Mesendoderm (in vitro differentiated cells): ENCODE measurements around the gene ACSL5.

Experiments used
- DNase-seq: peaks from one replicate; pipeline ENCODE4 v3.0.0; 2013
- H2AK5ac ChIP-seq: 2 replicates; pipeline ENCODE4 v1.6.1; 2013; ENCODE audit warnings: low read length, inconsistent platforms
- H2BK120ac ChIP-seq: 2 replicates; pipeline ENCODE4 v1.6.1; 2013; ENCODE audit warnings: low read depth, mild to moderate bottlenecking, low read length, moderate library complexity, mixed read lengths
- H2BK15ac ChIP-seq: replicated peaks from 2 replicates; pipeline ENCODE4 v1.6.1; 2013; ENCODE audit warnings: low read depth, mild to moderate bottlenecking, moderate library complexity
- H2BK5ac ChIP-seq: 2 replicates; pipeline ENCODE4 v1.6.1; 2013; ENCODE audit warnings: low read length, inconsistent platforms
- H3K18ac ChIP-seq: 2 replicates; pipeline ENCODE4 v1.6.1; 2013; ENCODE audit warnings: mild to moderate bottlenecking, low read length, mixed read lengths
- H3K23ac ChIP-seq: one replicate; pipeline ENCODE4 v1.6.1; 2013; ENCODE audit warnings: low read length
- H3K27ac ChIP-seq: 2 replicates; pipeline ENCODE4 v1.5.1; 2013; ENCODE audit warnings: low read depth, mild to moderate bottlenecking, inconsistent platforms, low read length, moderate library complexity
- H3K27me3 ChIP-seq: 2 replicates; pipeline ENCODE4 v1.6.1; 2013; ENCODE audit warnings: low read length, control low read depth, mild to moderate bottlenecking, inconsistent platforms; ENCODE audit not compliant: insufficient read depth, poor library complexity
- H3K36me3 ChIP-seq: 2 replicates; pipeline ENCODE4 v1.6.1; 2013; ENCODE audit warnings: low read length, inconsistent platforms; ENCODE audit not compliant: control insufficient read depth, insufficient read depth
- H3K4ac ChIP-seq: one replicate; pipeline ENCODE4 v1.6.1; 2013; ENCODE audit warnings: low read depth, mild to moderate bottlenecking, low read length, moderate library complexity
- H3K4me1 ChIP-seq: 2 replicates; pipeline ENCODE4 v1.6.1; 2013; ENCODE audit warnings: low read depth, low read length, inconsistent platforms; ENCODE audit not compliant: control insufficient read depth
- H3K4me2 ChIP-seq: 2 replicates; pipeline ENCODE4 v1.6.1; 2013; ENCODE audit warnings: low read length
- H3K4me3 ChIP-seq: 2 replicates; pipeline ENCODE4 v1.5.1; 2013; ENCODE audit warnings: mild to moderate bottlenecking, low read length
- H3K56ac ChIP-seq: one replicate; pipeline ENCODE4 v1.6.1; 2013; ENCODE audit warnings: low read length
- H3K79me1 ChIP-seq: 2 replicates; pipeline ENCODE4 v1.6.1; 2013; ENCODE audit warnings: low read length, inconsistent platforms
- H3K79me2 ChIP-seq: 2 replicates; pipeline ENCODE4 v1.6.1; 2013; ENCODE audit warnings: mild to moderate bottlenecking, low read length; ENCODE audit not compliant: control insufficient read depth, insufficient read depth
- H3K9ac ChIP-seq: 2 replicates; pipeline ENCODE4 v1.6.1; 2013; ENCODE audit warnings: low read length, inconsistent platforms
- H4K5ac ChIP-seq: one replicate; pipeline ENCODE4 v1.6.1; 2013; ENCODE audit warnings: low read length
- H4K8ac ChIP-seq: one replicate; pipeline ENCODE4 v1.6.1; 2013; ENCODE audit warnings: low read depth, mild to moderate bottlenecking, control low read depth, low read length, moderate library complexity
- WGBS: extraction: QIAGEN DNeasy Blood & Tissue Kit; methylation state at CpG from one replicate; pipeline ENCODE4 v1.1.7; 2013; ENCODE audit warnings: low lambda C conversion rate, missing lambda C conversion rate; ENCODE audit not compliant: insufficient coverage; ENCODE audit errors: extremely low coverage; 5-methylcytosine and 5-hydroxymethylcytosine counted together

Gene ACSL5

DNA sequence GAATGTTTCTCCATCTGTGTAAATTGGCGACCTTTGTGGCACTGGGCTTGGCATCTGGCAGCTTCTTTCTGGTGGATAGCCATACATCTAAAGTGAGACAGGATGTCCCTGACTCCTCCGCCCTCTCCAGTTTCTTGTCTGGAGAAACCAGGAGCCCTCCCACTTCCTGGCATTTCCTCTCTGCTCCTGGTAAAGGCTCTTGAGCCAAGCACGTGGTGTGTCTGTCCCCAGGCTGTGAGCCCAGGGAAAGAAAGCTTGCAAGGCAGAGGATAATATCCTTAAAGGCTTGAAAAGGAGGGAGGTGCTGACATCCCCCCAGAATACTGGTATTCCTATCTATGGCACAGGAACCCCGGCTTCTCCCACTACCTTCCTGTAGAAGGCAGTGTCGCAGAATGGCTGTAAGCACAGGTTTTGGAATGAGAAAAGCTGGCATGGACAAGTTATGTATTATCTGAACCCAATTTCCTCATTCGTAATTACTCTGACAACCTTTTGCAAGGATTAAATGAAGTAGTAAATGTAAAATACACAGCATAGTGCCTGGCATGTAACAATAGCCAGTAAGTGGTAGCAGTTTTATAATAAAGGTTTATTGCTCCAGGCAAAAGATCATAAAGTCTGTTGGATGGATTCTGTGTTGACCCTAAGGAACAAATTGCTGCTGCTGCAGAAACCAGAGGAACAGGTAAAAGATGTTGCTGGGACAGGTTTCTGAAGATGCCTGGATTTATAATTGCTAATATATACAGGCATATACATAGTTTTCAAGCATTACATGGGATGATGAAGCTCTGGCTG lies 11.8 kb upstream of the ACSL5 start:
- Histone ChIP-seq H2BK120ac (no peak overlapping the region), H3K23ac (no peak overlapping the region), H4K8ac (no peak overlapping the region), H2BK15ac (no peak overlapping the region), H3K4ac (no peak overlapping the region), H3K4me3 (no peak overlapping the region), H3K9ac (no peak overlapping the region), H3K36me3 (no peaks in the 10 kb centered on the region), H3K4me1 (no peaks in the 10 kb centered on the region), H2AK5ac (no peak overlapping the region), H3K18ac (no peak overlapping the region), H3K56ac (no peak overlapping the region), H3K27ac (no peak overlapping the region), H3K4me2 (no peak overlapping the region), H4K5ac (no peak overlapping the region), H3K79me1 (no peaks in the 10 kb centered on the region), H2BK5ac (no peak overlapping the region), H3K79me2 (no peaks in the 10 kb centered on the region), H3K27me3 (no peaks in the 10 kb centered on the region)
- DNase-seq, result peak; percentile 78
- no CpG with 5 or more reads among the region's 6 CpGs for WGBS

DNA sequence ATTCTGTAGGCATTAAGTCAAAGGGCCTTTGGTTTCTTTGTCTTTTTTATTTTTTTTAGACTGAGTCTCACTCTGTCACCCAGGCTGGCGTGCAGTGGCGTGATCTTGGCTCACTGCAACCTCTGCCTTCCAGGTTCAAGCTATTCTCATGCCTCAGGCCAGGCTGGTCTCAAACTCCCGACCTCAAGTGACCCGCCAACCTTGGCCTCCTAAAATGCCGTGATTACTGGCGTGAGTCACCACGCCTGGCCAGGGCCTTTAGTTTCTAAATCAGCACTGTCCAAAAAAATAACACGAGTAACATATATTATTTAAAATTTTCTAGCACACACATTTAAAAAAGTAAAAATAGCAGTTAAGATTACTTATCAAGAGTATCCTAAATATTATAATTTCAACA lies 11.1 kb upstream of the ACSL5 start:
- no peak overlapping the region for H3K9ac ChIP-seq
- H2BK5ac ChIP-seq, result no peak overlapping the region
- H2BK15ac ChIP-seq, result no peak overlapping the region
- H3K79me1 ChIP-seq, result no peaks in the 10 kb centered on the region
- H3K27me3 ChIP-seq, result no peaks in the 10 kb centered on the region
- no peaks in the 10 kb centered on the region for H3K79me2 ChIP-seq
- no peak overlapping the region for H3K23ac ChIP-seq
- no peaks in the 10 kb centered on the region for H3K4me1 ChIP-seq
- DNase-seq, result no peak
- no peak overlapping the region for H3K4ac ChIP-seq
- no peak overlapping the region for H2BK120ac ChIP-seq
- H4K8ac ChIP-seq, result no peak overlapping the region
- H3K36me3 ChIP-seq, result no peaks in the 10 kb centered on the region
- H3K56ac ChIP-seq, result no peak overlapping the region
- no peak overlapping the region for H3K4me3 ChIP-seq
- no peak overlapping the region for H3K27ac ChIP-seq
- no peak overlapping the region for H3K18ac ChIP-seq
- no CpG with 5 or more reads among the region's 8 CpGs for WGBS
- no peak overlapping the region for H3K4me2 ChIP-seq
- H4K5ac ChIP-seq, result no peak overlapping the region
- no peak overlapping the region for H2AK5ac ChIP-seq

DNA sequence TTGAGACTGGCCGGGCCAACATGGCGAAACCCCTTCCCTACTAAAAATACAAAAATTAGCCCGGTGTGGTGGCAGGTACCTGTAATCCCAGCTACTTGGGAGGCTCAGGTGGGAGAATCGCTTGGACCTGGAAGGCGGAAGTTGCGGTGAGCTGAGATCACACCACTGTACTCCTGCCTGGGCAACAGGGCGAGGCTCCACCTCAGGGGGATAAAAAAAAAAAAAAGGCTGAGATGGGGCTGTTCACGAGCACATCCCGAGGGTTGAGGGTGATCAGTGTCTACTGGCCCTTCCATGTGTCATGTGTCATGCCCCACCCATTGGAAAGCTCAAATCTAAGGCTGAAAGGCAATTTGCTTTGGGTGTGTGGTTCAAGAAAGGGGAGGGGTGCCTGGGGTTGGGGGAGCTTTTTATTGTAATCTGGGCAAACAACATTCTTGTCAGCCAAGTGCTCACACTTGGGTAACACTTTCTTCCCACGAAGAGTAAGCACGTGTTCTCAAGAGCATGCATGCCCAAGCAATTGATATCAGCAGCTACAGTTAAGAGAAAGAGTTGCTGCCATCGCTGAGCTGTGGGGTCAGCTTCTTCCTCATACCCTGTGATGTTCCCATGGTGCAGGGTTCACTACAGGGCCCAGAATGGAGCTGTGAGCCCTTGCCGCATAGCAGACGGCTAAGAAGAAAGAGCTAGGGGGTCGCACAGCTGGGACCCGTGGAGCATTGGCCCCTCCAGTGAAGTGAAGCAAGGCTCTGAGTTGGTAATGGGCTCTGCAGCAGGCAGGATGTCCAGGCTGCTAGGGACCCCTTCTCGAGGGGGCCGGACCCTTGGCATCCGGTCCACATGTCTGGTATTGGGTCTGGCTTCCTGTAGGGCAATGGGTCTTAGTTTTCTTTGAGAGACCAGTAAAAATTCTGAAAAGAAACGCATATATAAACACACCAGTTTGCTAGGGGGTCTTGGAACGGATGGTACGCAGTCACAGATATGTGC lies 9.9 kb upstream of the ACSL5 start:
- Histone ChIP-seq H3K4me3 (no peak overlapping the region), H3K56ac (no peak overlapping the region), H3K27ac (no peak overlapping the region), H3K27me3 (no peaks in the 10 kb centered on the region), H3K9ac (no peak overlapping the region), H3K79me1 (no peaks in the 10 kb centered on the region), H3K18ac (no peak overlapping the region), H2BK5ac (no peak overlapping the region), H3K23ac (no peak overlapping the region), H3K79me2 (no peaks in the 10 kb centered on the region), H3K4me1 (no peaks in the 10 kb centered on the region), H4K5ac (no peak overlapping the region), H4K8ac (no peak overlapping the region), H3K4ac (no peak overlapping the region), H3K4me2 (no peak overlapping the region), H3K36me3 (no peaks in the 10 kb centered on the region), H2BK15ac (no peak overlapping the region), H2AK5ac (no peak overlapping the region), H2BK120ac (no peak overlapping the region)
- DNase-seq, result no peak
- no CpG with 5 or more reads among the region's 22 CpGs for WGBS

DNA sequence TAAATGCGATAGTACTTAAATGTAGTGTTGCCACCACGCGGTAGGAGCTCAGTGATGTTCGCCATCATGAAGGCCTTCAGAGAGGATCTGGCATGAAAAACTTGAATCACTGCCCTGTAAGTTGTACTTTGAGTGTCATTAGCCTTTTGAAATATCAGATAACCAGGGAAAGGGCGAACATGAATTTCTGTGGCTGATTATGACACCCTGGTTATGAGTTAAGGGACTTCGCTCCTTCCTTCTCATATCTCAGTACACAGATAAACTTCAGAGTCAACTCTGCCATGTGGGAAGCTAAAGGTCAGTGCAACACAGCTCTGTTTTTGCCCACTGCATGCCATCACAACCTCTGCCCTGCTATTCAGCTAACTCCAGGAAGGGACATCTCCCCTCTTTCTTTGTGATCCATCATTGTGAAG lies 8.9 kb upstream of the ACSL5 start:
- H3K4me2 ChIP-seq, result no peak overlapping the region
- H3K79me1 ChIP-seq, result no peaks in the 10 kb centered on the region
- no peak overlapping the region for H2AK5ac ChIP-seq
- no peak overlapping the region for H2BK5ac ChIP-seq
- no peak overlapping the region for H2BK120ac ChIP-seq
- no peaks in the 10 kb centered on the region for H3K36me3 ChIP-seq
- H4K8ac ChIP-seq, result no peak overlapping the region
- H3K18ac ChIP-seq, result no peak overlapping the region
- H3K23ac ChIP-seq, result no peak overlapping the region
- H3K4ac ChIP-seq, result no peak overlapping the region
- H3K56ac ChIP-seq, result no peak overlapping the region
- H3K9ac ChIP-seq, result no peak overlapping the region
- H3K79me2 ChIP-seq, result no peaks in the 10 kb centered on the region
- H3K27ac ChIP-seq, result no peak overlapping the region
- no peak for DNase-seq
- no peak overlapping the region for H2BK15ac ChIP-seq
- no peak overlapping the region for H3K4me3 ChIP-seq
- no peak overlapping the region for H4K5ac ChIP-seq
- WGBS, result no CpG with 5 or more reads among the region's 6 CpGs
- H3K4me1 ChIP-seq, result no peaks in the 10 kb centered on the region
- H3K27me3 ChIP-seq, result no peaks in the 10 kb centered on the region

DNA sequence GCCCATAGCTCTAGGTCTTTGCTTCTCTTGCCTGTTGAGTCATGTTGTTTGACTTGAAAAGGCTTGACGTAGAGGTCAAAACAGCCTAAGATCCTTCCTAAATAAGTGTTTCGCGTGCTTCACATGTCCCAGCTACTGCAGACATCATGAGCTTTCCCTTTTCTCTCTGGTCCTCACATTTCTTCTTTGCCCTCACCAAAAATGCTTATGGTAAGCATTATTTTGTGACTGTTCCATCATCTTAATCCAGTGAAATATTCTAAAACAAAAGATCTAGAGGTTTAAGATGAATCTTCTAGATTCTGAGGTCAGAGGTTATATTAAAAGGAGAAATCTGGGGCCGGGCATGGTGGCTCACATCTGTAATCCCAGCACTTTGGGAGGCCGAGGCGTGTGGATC lies 8.5 kb upstream of the ACSL5 start:
- no peak overlapping the region for H3K4me2 ChIP-seq
- H3K27me3 ChIP-seq, result no peaks in the 10 kb centered on the region
- H3K4ac ChIP-seq, result no peak overlapping the region
- no peak overlapping the region for H2BK5ac ChIP-seq
- no peak for DNase-seq
- H4K8ac ChIP-seq, result no peak overlapping the region
- H3K4me3 ChIP-seq, result no peak overlapping the region
- no peak overlapping the region for H3K9ac ChIP-seq
- H2BK15ac ChIP-seq, result no peak overlapping the region
- H4K5ac ChIP-seq, result no peak overlapping the region
- H3K56ac ChIP-seq, result no peak overlapping the region
- no peaks in the 10 kb centered on the region for H3K36me3 ChIP-seq
- no peak overlapping the region for H3K27ac ChIP-seq
- no peak overlapping the region for H2AK5ac ChIP-seq
- H3K23ac ChIP-seq, result no peak overlapping the region
- no peaks in the 10 kb centered on the region for H3K4me1 ChIP-seq
- WGBS, result no CpG with 5 or more reads among the region's 6 CpGs
- no peaks in the 10 kb centered on the region for H3K79me2 ChIP-seq
- no peaks in the 10 kb centered on the region for H3K79me1 ChIP-seq
- no peak overlapping the region for H2BK120ac ChIP-seq
- H3K18ac ChIP-seq, result no peak overlapping the region
